Neutrophil (primary cell): Measurements from ENCODE around the gene SYNJ2BP.

ENCODE experiments used
- H3K27ac ChIP-seq: fragments of 200-600 bp; sonication (generic); 2 replicates; pipeline ENCODE4 v1.5.1; 2016; ENCODE audit warnings: mild to moderate bottlenecking, moderate library complexity
- H3K27me3 ChIP-seq: fragments of 200-600 bp; sonication (generic); 2 replicates; pipeline ENCODE4 v1.6.0; 2016; ENCODE audit warnings: mild to moderate bottlenecking
- H3K36me3 ChIP-seq: fragments of 200-600 bp; sonication (generic); 2 replicates; pipeline ENCODE4 v1.5.1; 2017
- H3K4me1 ChIP-seq, 2 experiments: fragments of 200-600 bp in 1 of 2; sonication (generic) in 1 of 2; 1 replicate in 1 of 2; 2 replicates in 1 of 2; pipeline versions ENCODE4 v1.5.1 to v1.6.1; 2013 to 2016; ENCODE audit warnings: low read depth in 1 of 2, low read length in 1 of 2, mild to moderate bottlenecking in 1 of 2, moderate library complexity in 1 of 2; ENCODE audit not compliant: control insufficient read depth in 1 of 2, insufficient read depth in 1 of 2
- H3K4me3 ChIP-seq, 2 experiments: fragments of 200-600 bp in 1 of 2; sonication (generic) in 1 of 2; 1 replicate in 1 of 2; 2 replicates in 1 of 2; pipeline ENCODE4 v1.5.1; 2013 to 2016; ENCODE audit warnings: low read depth in 1 of 2, low read length in 1 of 2, mild to moderate bottlenecking in 1 of 2, moderate library complexity in 1 of 2
- H3K9me3 ChIP-seq: fragments of 200-600 bp; sonication (generic); 2 replicates; pipeline ENCODE4 v1.5.1; 2016
- CTCF ChIP-seq: fragments of 200-600 bp; sonication (generic); IDR thresholded peaks from 2 replicates; pipeline ENCODE4 v1.5.1; 2016; ENCODE audit warnings: antibody characterized with exemption

SYNJ2BP gene, protein sequence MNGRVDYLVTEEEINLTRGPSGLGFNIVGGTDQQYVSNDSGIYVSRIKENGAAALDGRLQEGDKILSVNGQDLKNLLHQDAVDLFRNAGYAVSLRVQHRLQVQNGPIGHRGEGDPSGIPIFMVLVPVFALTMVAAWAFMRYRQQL

GRCh38 chr14:70416725-70417349 lies at the start of gene SYNJ2BP:
Gene SYNJ2BP, minus strand, starts transcription at chr14:70417090. Its CDS starts 127 bp downstream, at chr14:70416963.
- Histone ChIP-seq H3K4me3 (peak within 1 kb of the TSS; percentile 29 to 63), H3K27me3 (no peaks in the 10 kb centered on the region), H3K27ac (no peak within 1 kb of the TSS), H3K9me3 (no peaks in the 10 kb centered on the region), H3K36me3 (no peaks in the 10 kb centered on the region), H3K4me1 (peaks cover 8 to 11% of the 10 kb centered on the region in 2 experiments)
- TF ChIP-seq CTCF = no peak

DNA sequence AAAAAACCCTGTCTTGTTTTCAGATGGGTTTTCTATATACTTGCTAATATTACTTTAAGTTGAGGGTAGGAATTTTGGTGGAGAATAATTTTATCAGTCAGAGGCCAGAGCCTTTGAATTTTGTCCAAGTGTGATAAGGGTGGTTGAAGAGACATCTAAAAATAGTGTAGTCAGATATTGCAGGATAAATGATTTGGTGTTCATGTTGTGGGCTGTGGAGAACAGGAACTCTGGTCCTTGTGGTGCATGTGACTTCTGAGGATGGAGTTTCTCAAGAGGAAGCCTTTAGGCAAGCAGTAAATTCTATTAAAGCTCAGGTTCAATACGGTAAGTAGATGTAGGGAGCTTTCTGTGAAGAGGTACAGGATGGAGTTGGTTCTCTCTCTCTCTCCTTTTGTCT lies 37.8 kb upstream of the SYNJ2BP start:
- H3K27me3 ChIP-seq = peaks cover 3% of the 10 kb centered on the region
- TF ChIP-seq CTCF = no peak
- no peaks in the 10 kb centered on the region for H3K36me3 ChIP-seq
- H3K4me1 ChIP-seq = no peaks in the 10 kb centered on the region
- H3K4me3 ChIP-seq = no peak overlapping the region
- H3K9me3 ChIP-seq = no peaks in the 10 kb centered on the region
- H3K27ac ChIP-seq = no peak overlapping the region

- no peak within 1 kb of the TSS for H3K27ac ChIP-seq
- H3K4me1 ChIP-seq = no peaks in the 10 kb centered on the region
- no peaks in the 10 kb centered on the region for H3K36me3 ChIP-seq
- no peaks in the 10 kb centered on the region for H3K9me3 ChIP-seq
- no peak within 1 kb of the TSS for H3K4me3 ChIP-seq
- H3K27me3 ChIP-seq = peaks cover 3% of the 10 kb centered on the region
- no peak for TF ChIP-seq CTCF
Measured at GRCh38 chr14:70451874-70452273, 35.0 kb upstream of the SYNJ2BP start, which contains the start of gene ADAM21. Gene ADAM21, plus strand, starts transcription at chr14:70452174. Its CDS starts 5,326 bp downstream, at chr14:70457500.

DNA sequence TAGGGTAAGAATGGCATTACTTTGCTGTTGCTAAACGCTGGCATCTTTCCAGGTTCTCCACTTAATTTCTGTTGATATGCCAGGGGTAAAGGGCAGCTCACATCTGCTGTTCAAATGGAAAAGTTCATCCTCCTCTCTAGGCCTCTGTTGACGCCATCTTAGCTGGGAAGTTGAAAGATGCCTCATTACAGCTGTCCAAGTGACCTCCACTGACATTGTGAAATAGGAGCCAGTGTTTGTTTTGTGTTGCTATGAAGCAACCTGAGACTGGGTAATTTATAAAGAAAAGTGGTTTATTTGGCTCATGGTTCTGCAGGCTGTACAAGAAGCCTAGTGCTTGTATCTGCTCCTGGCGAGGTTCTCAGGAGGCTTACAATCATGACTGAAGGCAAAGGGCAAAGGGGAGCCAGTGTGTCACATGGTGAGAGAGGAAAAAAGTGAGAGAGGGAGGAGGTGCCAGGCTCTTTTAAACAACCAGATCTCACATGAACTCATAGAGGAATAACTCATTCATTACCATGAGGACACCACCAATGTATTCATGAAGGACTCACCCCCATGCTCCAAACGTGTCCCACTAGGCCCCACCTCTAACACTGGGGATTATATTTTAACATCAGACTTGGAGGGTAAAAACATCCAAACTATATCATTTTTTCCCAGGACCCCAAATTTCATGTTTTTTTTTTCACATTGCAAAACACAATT lies 31.9 kb upstream of the SYNJ2BP start:
- Histone ChIP-seq H3K27me3 (no peaks in the 10 kb centered on the region), H3K36me3 (no peaks in the 10 kb centered on the region), H3K27ac (no peak overlapping the region), H3K4me3 (no peak overlapping the region), H3K4me1 (no peaks in the 10 kb centered on the region), H3K9me3 (no peaks in the 10 kb centered on the region)
- TF ChIP-seq CTCF = no peak

DNA sequence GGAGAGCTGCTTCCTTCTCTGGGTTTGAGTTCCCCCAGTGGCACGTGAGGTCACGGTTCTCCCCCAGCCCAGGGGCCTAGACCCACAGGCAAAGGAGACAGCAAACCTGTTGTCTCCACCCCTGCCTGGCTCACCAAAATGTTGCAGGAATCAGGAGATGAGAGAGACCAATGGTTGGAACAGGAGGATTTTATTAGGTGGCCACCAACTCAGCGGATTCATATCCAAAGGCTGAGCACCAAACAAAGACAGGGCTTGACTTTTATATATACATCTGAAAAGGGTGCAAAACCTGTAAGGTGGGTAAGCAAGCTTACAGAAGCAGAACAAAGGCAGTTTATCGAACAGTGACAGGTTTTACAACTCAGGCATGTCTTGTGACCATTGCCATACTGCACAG lies 25.9 kb upstream of the SYNJ2BP start:
- Histone ChIP-seq H3K4me3 (no peak overlapping the region), H3K9me3 (peaks cover 23% of the 10 kb centered on the region), H3K27me3 (no peaks in the 10 kb centered on the region), H3K27ac (no peak overlapping the region), H3K4me1 (no peaks in the 10 kb centered on the region), H3K36me3 (no peaks in the 10 kb centered on the region)
- no peak for TF ChIP-seq CTCF
